H1 (cell line): ENCODE measurements around the gene NTN1. TPM values are rescaled to one million over a fixed set of nuclear protein-coding genes. Genes with fewer than 3 reads are reported as not detected.

Source experiments
- CTCF ChIA-PET: fragments of 300-600 bp; sonication (Branson Sonifier 250); formaldehyde crosslinking; loops from one replicate; lab custom pipeline; 2021; ENCODE audit not compliant: partially characterized antibody; lab: Charles Lee
- POLR2A ChIA-PET: fragments of 300-600 bp; sonication (Branson Sonifier 250); formaldehyde crosslinking; loops from one replicate; lab custom pipeline; 2021; ENCODE audit warnings: inconsistent platforms; ENCODE audit not compliant: partially characterized antibody; lab: Charles Lee
- DNase-seq, 2 experiments: peaks; one replicate each; pipeline versions ENCODE4 v3.0.0 to v3.0.0-alpha.2; 2010 to 2022; ENCODE audit warnings: low spot score in 2 of 2, low read depth in 1 of 2, mixed read lengths in 1 of 2
- FAIRE-seq: peaks from 2 replicates; lab custom pipeline; 2011; peaks lifted over from hg19 to GRCh38; lab: Jason Lieb, UNC
- H2AFZ ChIP-seq: 2 replicates; pipeline ENCODE4 v1.8.1; 2012; ENCODE audit warnings: low read length, inconsistent platforms
- H2AK5ac ChIP-seq: 2 replicates; pipeline ENCODE4 v1.6.1; 2013; ENCODE audit warnings: low read depth, low read length
- H2BK120ac ChIP-seq: replicated peaks from 2 replicates; pipeline ENCODE3; 2013; ENCODE audit warnings: low read depth, low read length, inconsistent platforms
- H2BK12ac ChIP-seq: 2 replicates; pipeline ENCODE4 v1.6.1; 2013; ENCODE audit warnings: low read depth, low read length
- H2BK15ac ChIP-seq: 2 replicates; pipeline ENCODE4 v1.6.1; 2013; ENCODE audit warnings: low read length
- H2BK20ac ChIP-seq: 2 replicates; pipeline ENCODE4 v1.6.1; 2013; ENCODE audit warnings: low read length
- H2BK5ac ChIP-seq: 2 replicates; pipeline ENCODE4 v1.6.1; 2013; ENCODE audit warnings: low read depth, low read length
- H3K14ac ChIP-seq: 2 replicates; pipeline ENCODE4 v1.6.1; 2013; ENCODE audit warnings: inconsistent platforms; ENCODE audit not compliant: insufficient read length
- H3K18ac ChIP-seq: 2 replicates; pipeline ENCODE4 v1.6.1; 2013; ENCODE audit warnings: low read length; ENCODE audit errors: extremely low read depth
- H3K23ac ChIP-seq: 2 replicates; pipeline ENCODE4 v1.6.1; 2013; ENCODE audit warnings: inconsistent platforms; ENCODE audit not compliant: insufficient read length
- H3K23me2 ChIP-seq: 2 replicates; pipeline ENCODE4 v1.6.1; 2013; ENCODE audit warnings: low read depth, low read length
- H3K27ac ChIP-seq: 2 replicates; pipeline ENCODE4 v1.6.1; 2011; ENCODE audit warnings: low read depth, low read length, inconsistent platforms
- H3K27me3 ChIP-seq, 4 experiments: replicated peaks in 1 of 4; 1 replicate in 1 of 4; 2 replicates in 3 of 4; pipeline versions ENCODE4 v1.6.1 to v1.8.1; 2011 to 2013; ENCODE audit warnings: low read length in 3 of 4, mild to moderate bottlenecking in 3 of 4, inconsistent platforms in 2 of 4, mixed read lengths in 2 of 4, moderate library complexity in 1 of 4; ENCODE audit not compliant: control insufficient read depth in 3 of 4, insufficient read depth in 3 of 4; ENCODE audit errors: extremely low read depth in 1 of 4
- H3K36me3 ChIP-seq, 4 experiments: 2 replicates each; pipeline versions ENCODE4 v1.6.1 to v1.8.1; 2011 to 2013; ENCODE audit warnings: mild to moderate bottlenecking in 4 of 4, low read length in 3 of 4, moderate library complexity in 2 of 4, control low read depth in 1 of 4, inconsistent platforms in 1 of 4; ENCODE audit not compliant: insufficient read depth in 4 of 4, control insufficient read depth in 2 of 4
- H3K4ac ChIP-seq: replicated peaks from 2 replicates; pipeline ENCODE3; 2013; ENCODE audit warnings: low read length, low read depth, mixed read lengths, inconsistent platforms; ENCODE audit not compliant: insufficient read length
- H3K4me1 ChIP-seq, 4 experiments: replicated peaks in 1 of 4; 1 replicate in 1 of 4; 2 replicates in 3 of 4; pipeline versions ENCODE4 v1.6.1 to v1.8.1; 2011 to 2013; ENCODE audit warnings: low read length in 3 of 4, inconsistent platforms in 2 of 4, mixed read lengths in 1 of 4; ENCODE audit not compliant: insufficient read depth in 4 of 4, control insufficient read depth in 3 of 4
- H3K4me2 ChIP-seq, 2 experiments: 2 replicates each; pipeline versions ENCODE4 v1.6.1 to v1.8.1; 2011 to 2013; ENCODE audit warnings: low read depth in 2 of 2, low read length in 2 of 2, control low read depth in 1 of 2, inconsistent platforms in 1 of 2, mild to moderate bottlenecking in 1 of 2; ENCODE audit not compliant: insufficient read depth in 1 of 2
- H3K4me3 ChIP-seq, 4 experiments: fragments of 200-600, 300-600 bp in 1 of 4; sonication (generic), shearing (Covaris generic), sonication (Bioruptor Twin) in 1 of 4; 2 replicates each; pipeline versions ENCODE4 v1.5.1 to v1.8.1; 2011 to 2016; ENCODE audit warnings: low read length in 4 of 4, low read depth in 3 of 4, control low read depth in 2 of 4, inconsistent platforms in 2 of 4, mild to moderate bottlenecking in 2 of 4, mixed read lengths in 1 of 4, moderate library complexity in 1 of 4; ENCODE audit not compliant: insufficient read depth in 2 of 4; ENCODE audit errors: extremely low read depth in 1 of 4
- H3K56ac ChIP-seq: replicated peaks from 2 replicates; pipeline ENCODE3; 2013; ENCODE audit warnings: low read depth, mild to moderate bottlenecking, mixed read lengths, low read length, inconsistent platforms; ENCODE audit not compliant: insufficient read length
- H3K79me1 ChIP-seq: 2 replicates; pipeline ENCODE4 v1.6.1; 2013; ENCODE audit warnings: low read depth, low read length, control low read depth
- H3K79me2 ChIP-seq, 2 experiments: 2 replicates each; pipeline versions ENCODE4 v1.6.1 to v1.8.1; 2012 to 2013; ENCODE audit warnings: low read length in 2 of 2, mild to moderate bottlenecking in 2 of 2, inconsistent platforms in 1 of 2; ENCODE audit not compliant: insufficient read depth in 2 of 2, control insufficient read depth in 1 of 2
- H3K9ac ChIP-seq, 4 experiments: replicated peaks in 1 of 4; 1 replicate in 1 of 4; 2 replicates in 3 of 4; pipeline versions ENCODE4 v1.6.1 to v1.8.1; 2011 to 2013; ENCODE audit warnings: low read depth in 3 of 4, low read length in 3 of 4, control low read depth in 2 of 4, mild to moderate bottlenecking in 2 of 4, moderate library complexity in 2 of 4, inconsistent platforms in 1 of 4; ENCODE audit errors: extremely low read depth in 1 of 4
- H3K9me3 ChIP-seq, 2 experiments: 2 replicates each; pipeline versions ENCODE4 v1.6.1 to v1.8.1; 2012 to 2013; ENCODE audit warnings: mild to moderate bottlenecking in 2 of 2, moderate library complexity in 2 of 2, control low read depth in 1 of 2, inconsistent platforms in 1 of 2, low read depth in 1 of 2, low read length in 1 of 2, mixed read lengths in 1 of 2; ENCODE audit not compliant: insufficient read depth in 2 of 2
- H4K20me1 ChIP-seq, 2 experiments: replicated peaks in 1 of 2; 2 replicates each; pipeline versions ENCODE3 to v1.8.1; 2011 to 2013; ENCODE audit warnings: inconsistent platforms in 2 of 2, low read length in 2 of 2, mild to moderate bottlenecking in 1 of 2; ENCODE audit not compliant: insufficient read depth in 2 of 2, control insufficient read depth in 1 of 2
- H4K5ac ChIP-seq: 2 replicates; pipeline ENCODE4 v1.6.1; 2013; ENCODE audit warnings: low read length, low read depth, mixed read lengths, inconsistent platforms; ENCODE audit not compliant: insufficient read length
- H4K8ac ChIP-seq: 2 replicates; pipeline ENCODE4 v1.8.0; 2013; ENCODE audit warnings: mild to moderate bottlenecking, moderate library complexity, low read length, inconsistent platforms; ENCODE audit not compliant: insufficient read depth; ENCODE audit errors: extremely low read depth
- H4K91ac ChIP-seq: replicated peaks from 2 replicates; pipeline ENCODE3; 2013; ENCODE audit warnings: low read length, mixed read lengths, inconsistent platforms; ENCODE audit not compliant: insufficient read length
- CBX5 ChIP-seq: fragments of 300-800, 300-1000 bp; sonication (generic); IDR thresholded peaks from 2 replicates; pipeline ENCODE4 v1.7.1; 2016; ENCODE audit warnings: antibody characterized with exemption, low read length, low read depth
- CBX8 ChIP-seq: fragments of 300-800, 300-1000 bp; sonication (generic); IDR thresholded peaks from 2 replicates; pipeline ENCODE4 v1.7.1; 2016; ENCODE audit warnings: low read depth, low read length, borderline replicate concordance
- CHD1 ChIP-seq: IDR thresholded peaks from 2 replicates; pipeline ENCODE4 v1.6.1; 2012; ENCODE audit warnings: low read depth, low read length, improper control_type of control experiment
- CHD2 ChIP-seq: IDR thresholded peaks from 2 replicates; pipeline ENCODE4 v1.6.1; 2012; ENCODE audit warnings: low read length, improper control_type of control experiment
- EP300 ChIP-seq, 2 experiments: IDR thresholded peaks; 1 replicate in 1 of 2; 2 replicates in 1 of 2; pipeline ENCODE4 v1.6.1; 2011 to 2012; ENCODE audit warnings: low read depth in 2 of 2, low read length in 2 of 2, mild to moderate bottlenecking in 2 of 2, borderline replicate concordance in 1 of 2, inconsistent platforms in 1 of 2, moderate library complexity in 1 of 2
- JUND ChIP-seq: IDR thresholded peaks from 2 replicates; pipeline ENCODE4 v1.6.1; 2011; ENCODE audit warnings: mild to moderate bottlenecking, improper control_type of control experiment, low read length
- MAX ChIP-seq: IDR thresholded peaks from 2 replicates; pipeline ENCODE4 v1.6.1; 2012; ENCODE audit warnings: inconsistent platforms
- PHF8 ChIP-seq: fragments of 200-600 bp; sonication (generic); conservative IDR thresholded peaks from 2 replicates; pipeline ENCODE4 v1.7.1; 2012; ENCODE audit warnings: low read depth, mild to moderate bottlenecking, inconsistent platforms, low read length, moderate library complexity
- SAP30 ChIP-seq: fragments of 300-600 bp; sonication (generic); IDR thresholded peaks from 2 replicates; pipeline ENCODE4 v1.7.1; 2012; ENCODE audit warnings: low read length, moderate library complexity, mild to moderate bottlenecking, inconsistent platforms; ENCODE audit not compliant: insufficient read depth, insufficient replicate concordance
- SIRT6 ChIP-seq: IDR thresholded peaks from one replicate; pipeline ENCODE4 v1.7.1; 2012; ENCODE audit warnings: low read length, inconsistent platforms
- SIX5 ChIP-seq: IDR thresholded peaks from 2 replicates; pipeline ENCODE4 v1.6.1; 2011; ENCODE audit warnings: mild to moderate bottlenecking, low read depth, low read length
- SP2 ChIP-seq: IDR thresholded peaks from 2 replicates; pipeline ENCODE4 v1.6.1; 2012; ENCODE audit warnings: mild to moderate bottlenecking, low read length, inconsistent platforms
- WGBS, 2 experiments: shearing (Covaris generic) in 1 of 2; methylation state at CpG; one replicate each; pipeline versions ENCODE4 v1.1.6 to v1.1.7; 2013 to 2015; ENCODE audit warnings: low lambda C conversion rate in 2 of 2, mixed read lengths in 2 of 2, inconsistent platforms in 1 of 2, low coverage in 1 of 2, missing lambda C conversion rate in 1 of 2; ENCODE audit not compliant: insufficient replicate concordance in 2 of 2, insufficient coverage in 1 of 2, insufficient read length in 1 of 2; ENCODE audit errors: extremely low coverage in 1 of 2, missing lambda C conversion rate in 1 of 2; 5-methylcytosine and 5-hydroxymethylcytosine counted together
- polyA plus RNA-seq, 7 experiments: library from polyadenylated mRNA; depleted of rRNA in 3 of 7; stranded (reverse) in 5 of 7; unstranded in 2 of 7; fragments of >200 nt in 5 of 7; fragments of 200-250 nt in 2 of 7; gene quantifications; 1 replicate in 5 of 7; 2 replicates in 1 of 7; 4 replicates in 1 of 7; pipeline versions ENCODE4 v1.2.1 to v1.2.3, GENCODE V29; 2011 to 2013; ENCODE audit warnings: missing spikeins in 2 of 7, mixed read lengths in 2 of 7
- total RNA-seq: library from RNA; stranded (reverse); fragmentation: NEBNext Ultra II Directional; extraction: Animal tissue kit (Norgen Biotek cat#: 25700); gene quantifications from 2 replicates; pipeline ENCODE4 v1.2.1, GENCODE V29; 2021

The NTN1 gene
- total and polyA plus RNA-seq, 2 of the 8 experiments (the other 6 are each of a cell fraction or from before 2014, with no cell fraction given) = 2.0 to 2.3 TPM

- Histone ChIP-seq H4K20me1 (peaks cover 0 to 11% of the 10 kb centered on the region in 2 experiments), H2BK20ac (no peak overlapping the region), H3K36me3 (peaks cover 0 to 6% (median 0%) of the 10 kb centered on the region in 4 experiments; a peak in 1 of 8 replicates), H3K4ac (no peak overlapping the region), H4K5ac (no peak overlapping the region), H3K9me3 (no peaks in the 10 kb centered on the region), H3K18ac (no peak overlapping the region), H3K23ac (no peak overlapping the region), H3K4me3 (no peak overlapping the region), H4K91ac (no peak overlapping the region), H3K23me2 (peaks cover 9% of the 10 kb centered on the region), H3K27me3 (no peaks in the 10 kb centered on the region; a peak in 2 of 7 replicates), H2BK15ac (no peak overlapping the region), H3K4me2 (no peak overlapping the region), H3K9ac (no peak overlapping the region), H2AK5ac (0 out of 2 replicates have a peak overlapping the region, but pooled peaks have one; percentile 24), H3K4me1 (peaks cover 0 to 28% (median 14%) of the 10 kb centered on the region in 4 experiments; a peak in 6 of 7 replicates), H3K56ac (no peak overlapping the region), H4K8ac (no peak overlapping the region), H3K79me2 (no peaks in the 10 kb centered on the region), H2BK120ac (no peak overlapping the region), H3K27ac (no peak overlapping the region), H2BK12ac (no peak overlapping the region), H3K79me1 (no peaks in the 10 kb centered on the region), H2AFZ (no peak overlapping the region), H2BK5ac (no peak overlapping the region), H3K14ac (no peak overlapping the region)
- no peak for FAIRE-seq
- TF ChIP-seq JUND (no peak), MAX (no peak), SP2 (no peak), CBX5 (no peak), CHD1 (no peak), SIRT6 (no peak), EP300 (IDR thresholded peaks at IDR 0.05; ENCODE audit: borderline replicate concordance in 1 of 2, low read depth in 2 of 2, low read length in 2 of 2) (no peak), CBX8 (no peak), SIX5 (no peak), SAP30 (no peak), PHF8 (no peak), CHD2 (no peak)
- CTCF ChIA-PET = interaction anchor here (0.7 to 2.9 kb wide), 8 partner anchors 10 to 299 kb away, joined by 3 to 9 read pairs (median 4); no protein-coding TSS in a partner anchor
- POLR2A ChIA-PET = interaction anchor here (1.0 to 1.3 kb wide), 2 partner anchors 21 to 55 kb away, joined by 3 read pairs; no protein-coding TSS in a partner anchor
- DNase-seq = no peak
- WGBS, 2 experiments = 87% methylated on average over 8 of the region's 8 CpGs; no CpG with 5 or more reads in 1 of the 2 experiments
These were observed 202.2 kb downstream of the NTN1 start for GRCh38 chr17:9223531-9223930.
